ENCODE data around the gene ZDHHC13.

DNA sequence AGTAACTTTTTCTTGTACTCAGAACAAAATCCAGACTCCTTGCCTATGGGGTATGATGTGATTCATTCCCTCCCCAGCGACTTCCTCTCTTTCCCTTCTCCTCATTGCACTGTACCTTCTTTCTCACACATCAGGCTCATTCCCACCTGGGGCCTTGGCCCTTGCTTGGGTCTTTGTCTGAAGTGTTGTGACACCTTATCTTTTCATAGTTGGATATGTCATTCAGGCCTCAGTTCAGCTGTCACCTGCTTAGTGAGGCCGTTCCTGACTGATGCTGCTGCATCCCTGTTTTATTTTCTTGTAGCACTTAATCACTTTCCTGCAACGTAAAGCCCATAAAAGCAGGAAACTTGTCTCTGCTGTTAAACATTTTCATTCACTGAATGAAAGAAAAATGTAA is 39.9 kb downstream of the ZDHHC13 start:
- TF ChIP-seq POLR2A (IDR thresholded peaks at IDR 0.05) = no peak
- TF ChIP-seq, protein P1, sequence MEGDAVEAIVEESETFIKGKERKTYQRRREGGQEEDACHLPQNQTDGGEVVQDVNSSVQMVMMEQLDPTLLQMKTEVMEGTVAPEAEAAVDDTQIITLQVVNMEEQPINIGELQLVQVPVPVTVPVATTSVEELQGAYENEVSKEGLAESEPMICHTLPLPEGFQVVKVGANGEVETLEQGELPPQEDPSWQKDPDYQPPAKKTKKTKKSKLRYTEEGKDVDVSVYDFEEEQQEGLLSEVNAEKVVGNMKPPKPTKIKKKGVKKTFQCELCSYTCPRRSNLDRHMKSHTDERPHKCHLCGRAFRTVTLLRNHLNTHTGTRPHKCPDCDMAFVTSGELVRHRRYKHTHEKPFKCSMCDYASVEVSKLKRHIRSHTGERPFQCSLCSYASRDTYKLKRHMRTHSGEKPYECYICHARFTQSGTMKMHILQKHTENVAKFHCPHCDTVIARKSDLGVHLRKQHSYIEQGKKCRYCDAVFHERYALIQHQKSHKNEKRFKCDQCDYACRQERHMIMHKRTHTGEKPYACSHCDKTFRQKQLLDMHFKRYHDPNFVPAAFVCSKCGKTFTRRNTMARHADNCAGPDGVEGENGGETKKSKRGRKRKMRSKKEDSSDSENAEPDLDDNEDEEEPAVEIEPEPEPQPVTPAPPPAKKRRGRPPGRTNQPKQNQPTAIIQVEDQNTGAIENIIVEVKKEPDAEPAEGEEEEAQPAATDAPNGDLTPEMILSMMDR (IDR thresholded peaks at IDR 0.05) = no peak

All from prostate gland (tissue), 2 donors.